CD1c-positive myeloid dendritic cell (primary cell): ENCODE data around the gene TBX10.
"Not testable (repeated sequence)": the region's sequence is repeated elsewhere in the genome, so short reads cannot be mapped to it uniquely, and the experiment has no call there.

Experiments used
- DNase-seq: peaks from one replicate; pipeline ENCODE4 v3.0.0-alpha.2; 2016; ENCODE audit errors: extremely low spot score

The TBX10 gene

GRCh38 chr11:67645521-67646461 is 6.2 kb upstream of the TBX10 start:
- no peak for DNase-seq

- no peak for DNase-seq
These were observed 5.2 kb upstream of the TBX10 start for GRCh38 chr11:67644472-67645418.

DNA sequence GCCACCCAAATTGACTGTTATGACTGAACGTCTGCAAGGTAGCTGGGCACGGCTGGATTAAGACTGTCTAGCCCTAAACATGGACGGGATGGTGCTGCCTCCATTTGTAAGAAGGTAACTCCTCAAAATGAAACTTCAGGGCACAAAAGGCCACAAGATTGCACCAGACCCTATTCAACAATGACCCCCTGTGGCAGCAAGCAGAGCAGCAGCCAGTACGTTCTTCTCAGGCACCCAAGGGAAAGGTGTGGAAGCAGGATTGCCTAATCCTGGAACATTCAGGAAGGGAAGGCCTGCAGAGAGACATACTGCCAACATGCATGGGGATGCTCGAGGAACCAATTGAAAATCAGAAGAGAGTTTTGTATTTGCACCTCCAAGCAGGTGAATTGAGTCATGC is 4.5 kb upstream of the TBX10 start:
- DNase-seq: peak; percentile 6

GRCh38 chr11:67642173-67643120 is 2.9 kb upstream of the TBX10 start:
- no peak for DNase-seq

DNA sequence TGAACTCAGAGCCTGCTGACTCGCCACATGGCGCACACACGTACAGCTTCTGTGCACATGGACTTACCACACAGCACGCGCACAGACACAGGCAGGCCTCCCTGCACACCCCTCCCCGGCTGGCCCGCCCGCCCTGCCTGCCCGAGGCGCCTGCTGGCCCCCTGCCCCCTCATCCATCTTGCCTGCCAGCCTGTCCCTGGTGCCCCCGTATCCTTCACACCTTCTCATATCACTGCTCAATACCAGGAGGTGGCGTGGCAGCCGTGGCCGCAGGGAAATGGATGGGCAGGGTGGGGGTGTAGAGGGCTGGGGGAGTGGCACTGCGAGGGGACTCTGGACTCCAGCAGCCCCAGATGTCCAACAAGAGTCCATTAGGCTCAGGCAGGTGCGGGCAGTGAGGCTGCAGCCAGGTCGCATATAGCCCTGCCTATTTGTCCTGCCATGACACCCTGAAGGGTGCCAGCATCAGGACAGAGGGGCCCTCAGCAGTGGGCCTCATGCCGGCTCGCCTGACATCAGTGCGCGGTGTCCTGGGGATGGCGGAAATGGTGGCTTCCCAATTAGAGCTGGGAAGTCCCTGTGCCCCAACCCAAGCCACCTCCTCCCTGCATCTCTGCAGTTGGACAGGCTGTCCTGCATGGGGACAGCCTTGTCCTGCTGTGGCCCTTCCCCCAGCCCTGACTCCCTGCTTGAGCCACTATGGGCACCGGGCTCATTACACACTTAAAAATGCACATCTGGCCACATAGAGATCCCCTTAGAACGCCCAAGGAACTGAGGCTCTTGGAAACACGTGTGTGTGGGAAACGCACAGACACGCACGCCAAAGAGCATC is 2.0 kb upstream of the TBX10 start:
- DNase-seq: no peak

DNA sequence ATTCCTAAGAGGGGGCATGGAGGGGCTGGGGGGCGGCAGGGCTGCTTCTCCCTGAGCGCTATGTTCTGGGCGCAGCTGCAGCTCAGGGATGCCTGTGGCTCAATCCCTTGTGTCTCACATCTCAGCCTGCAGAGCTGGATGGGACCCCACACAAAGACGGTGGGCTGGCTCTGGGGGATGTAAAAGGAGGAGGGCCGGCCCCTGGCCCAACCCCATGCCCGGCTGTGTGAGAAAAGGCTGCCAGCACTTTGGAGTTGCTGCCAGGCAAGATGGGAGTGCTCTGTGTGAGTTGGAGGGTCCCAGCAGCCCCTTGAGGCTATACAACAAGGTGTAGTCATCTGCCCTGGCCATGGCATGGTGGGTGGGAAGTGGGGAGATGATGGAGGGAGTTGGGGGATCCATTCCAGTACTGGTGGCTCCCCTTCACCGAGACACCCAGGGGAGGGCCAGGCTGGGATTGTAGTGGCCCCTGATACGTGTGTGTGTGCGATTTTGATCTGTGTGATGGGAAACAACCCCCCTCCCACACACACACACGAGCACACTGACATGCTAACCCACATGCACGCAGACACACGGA is 1.3 kb upstream of the TBX10 start:
- DNase-seq: no peak

DNA sequence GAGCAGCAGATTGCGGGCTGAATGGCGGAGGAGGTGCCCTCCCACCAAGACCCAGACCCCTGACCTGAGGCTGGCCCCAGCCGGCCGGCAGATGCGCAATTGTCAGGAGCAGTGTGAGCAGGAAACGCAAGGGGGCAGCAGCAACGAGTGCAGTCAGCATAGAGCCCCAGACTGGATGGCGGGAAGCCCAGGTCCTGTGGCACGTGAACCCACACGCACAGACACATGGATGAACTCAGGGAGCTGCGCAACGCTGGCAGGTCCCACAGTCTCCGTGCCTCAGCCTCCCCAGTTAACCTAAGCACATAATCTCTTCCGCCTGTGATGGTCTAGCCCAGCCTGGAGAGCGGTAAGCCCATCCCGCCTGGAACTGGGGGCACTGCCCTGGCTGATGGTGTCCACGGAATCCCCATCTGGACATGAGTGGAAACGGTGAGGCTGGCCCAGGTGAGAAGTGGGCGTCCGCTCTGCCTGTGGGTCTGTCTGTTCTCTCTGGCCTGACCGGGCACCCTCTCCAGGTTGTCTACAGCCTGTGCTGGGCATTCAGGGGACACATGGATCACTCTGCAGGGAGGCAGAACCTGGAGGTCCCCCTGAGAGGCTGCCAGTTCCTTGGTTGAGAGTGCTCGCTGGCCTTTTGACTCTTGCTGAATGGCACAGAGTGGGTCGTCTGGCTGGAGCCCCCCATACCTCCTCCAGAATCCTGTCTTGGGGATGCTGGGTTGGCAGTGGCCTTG is 626 bp upstream of the TBX10 start:
- peak; percentile 56 for DNase-seq

- no peak for DNase-seq
These were observed 777 bp downstream of the TBX10 start for GRCh38 chr11:67638535-67639437.

DNA sequence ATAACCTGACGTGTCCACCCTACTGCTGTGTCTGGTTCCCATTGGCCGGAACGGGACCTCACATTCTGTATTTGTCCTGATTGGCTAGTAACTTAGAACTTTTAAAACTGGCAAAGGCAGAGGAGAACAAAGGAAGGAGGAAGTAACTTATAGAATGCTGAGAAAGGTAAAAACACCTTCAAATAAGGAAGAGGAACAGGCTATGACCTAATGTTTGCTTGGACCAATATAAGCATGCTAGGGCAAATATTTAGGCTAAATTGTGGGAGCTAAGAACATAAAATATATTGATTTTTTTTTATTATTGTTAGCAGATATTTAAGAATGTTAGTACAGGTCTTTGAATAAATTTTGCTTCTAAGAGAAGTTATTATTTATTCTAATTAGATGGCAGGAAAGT is 2.1 kb downstream of the TBX10 start:
- not testable (repeated sequence) for DNase-seq

GRCh38 chr11:67636962-67637361 is 2.6 kb downstream of the TBX10 start:
- DNase-seq: no peak

GRCh38 chr11:67635231-67635521 is 4.4 kb downstream of the TBX10 start:
- DNase-seq: no peak

- no peak for DNase-seq
These were observed 5.0 kb downstream of the TBX10 start for GRCh38 chr11:67634366-67635230.

DNA sequence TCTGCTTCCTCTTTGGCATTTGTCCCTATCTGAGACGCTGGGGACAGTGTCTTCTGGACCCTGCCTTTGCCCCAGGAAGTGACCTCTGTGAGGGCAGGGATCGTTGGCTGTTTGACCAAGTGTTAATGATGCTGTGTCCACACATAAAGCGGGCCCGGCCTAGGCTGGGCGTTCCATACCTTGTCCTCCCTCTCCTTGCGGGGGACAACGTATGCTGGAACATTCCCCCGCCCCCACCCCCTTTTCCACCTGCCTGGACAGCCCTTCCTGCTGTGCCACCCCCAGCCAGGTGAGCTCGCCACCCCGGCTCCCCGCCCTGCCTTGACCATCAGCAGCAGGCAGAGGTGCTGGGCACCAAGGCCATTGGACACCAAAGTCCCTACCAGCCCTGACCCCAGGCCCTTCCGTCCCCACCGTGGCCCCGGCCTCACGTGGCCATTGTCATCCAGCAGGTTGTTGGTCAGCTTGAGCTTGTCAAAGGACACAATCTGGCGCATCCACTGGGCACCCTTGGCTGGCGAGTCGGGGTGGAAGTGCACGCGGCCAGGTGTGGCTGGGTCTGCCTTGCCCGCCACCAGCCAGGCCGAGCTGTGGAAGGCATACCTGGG is 5.7 kb downstream of the TBX10 start:
- no peak for DNase-seq

DNA sequence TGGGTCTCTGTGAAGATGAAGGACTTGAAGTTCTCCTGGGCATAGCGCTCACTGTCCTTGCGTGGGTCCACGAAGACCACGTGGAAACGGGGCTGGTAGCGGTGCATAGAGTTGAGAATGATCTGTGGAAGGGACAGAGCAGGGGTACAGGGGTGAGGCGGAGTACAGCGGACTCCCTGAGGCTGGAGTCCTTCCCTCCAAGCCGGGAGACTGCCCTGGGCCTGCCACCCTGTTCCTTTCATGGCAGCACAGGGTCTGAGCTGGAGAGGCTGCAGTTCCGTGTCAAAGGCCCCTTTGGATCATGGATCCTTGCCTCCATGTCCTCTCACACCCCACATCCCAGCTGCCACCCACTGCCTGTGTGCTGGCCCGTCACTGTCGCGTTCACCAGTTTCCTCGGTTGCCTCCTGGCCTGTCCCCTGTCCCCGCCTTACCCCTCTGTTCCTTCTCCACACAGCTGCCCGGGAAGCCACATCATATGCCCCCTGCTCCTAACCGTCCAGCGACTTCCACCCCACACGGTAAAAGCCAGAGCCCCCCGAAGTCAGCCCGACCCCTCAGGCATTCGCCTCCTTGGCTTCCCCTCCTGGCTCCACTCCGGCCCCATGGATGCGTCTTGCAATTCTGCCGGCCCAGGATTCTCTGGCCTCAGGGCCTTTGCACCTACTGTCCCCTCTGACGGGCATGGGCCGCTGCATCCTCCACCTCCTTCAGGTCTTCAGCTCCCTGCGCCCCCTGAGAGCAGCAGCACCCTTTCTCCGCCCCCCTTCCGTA is 6.4 kb downstream of the TBX10 start:
- no peak for DNase-seq

- DNase-seq: no peak
These were observed 7.2 kb downstream of the TBX10 start for GRCh38 chr11:67632175-67632981.

- DNase-seq: no peak
These were observed 7.7 kb downstream of the TBX10 start for GRCh38 chr11:67631853-67632174.
